Progenitor cell of endocrine pancreas (in vitro differentiated cells): ENCODE measurements around the gene LTBP3. TPM values are rescaled to one million over a fixed set of nuclear protein-coding genes. Genes with fewer than 3 reads are reported as not detected.
"Not testable (repeated sequence)": the region's sequence is repeated elsewhere in the genome, so short reads cannot be mapped to it uniquely, and the experiment has no call there.

ENCODE experiments used
- DNase-seq: peaks from one replicate; pipeline ENCODE4 v3.0.0; 2021; ENCODE audit warnings: low spot score; ENCODE audit not compliant: unreplicated experiment
- H3K27ac Mint-ChIP-seq: 2 replicates; pipeline ENCODE4 v1.8.0; 2021; ENCODE audit warnings: mild to moderate bottlenecking, moderate library complexity, mixed read lengths
- H3K27me3 Mint-ChIP-seq: 2 replicates; pipeline ENCODE4 v1.8.0; 2021; ENCODE audit warnings: mixed read lengths
- H3K36me3 Mint-ChIP-seq: 2 replicates; pipeline ENCODE4 v1.8.0; 2022; ENCODE audit warnings: mixed read lengths; ENCODE audit not compliant: insufficient read depth
- H3K4me1 Mint-ChIP-seq: 2 replicates; pipeline ENCODE4 v1.8.0; 2021; ENCODE audit warnings: low read depth, mixed read lengths
- H3K4me3 Mint-ChIP-seq: 2 replicates; pipeline ENCODE4 v1.8.0; 2021; ENCODE audit warnings: low read depth, mild to moderate bottlenecking, moderate library complexity, mixed read lengths
- H3K9me3 Mint-ChIP-seq: 2 replicates; pipeline ENCODE4 v1.8.0; 2021; ENCODE audit warnings: low read depth, mixed read lengths
- total RNA-seq: library from RNA; stranded (reverse); gene quantifications from 2 replicates; pipeline ENCODE4 v1.2.1, GENCODE V29; 2021
- TF ChIP-seq, protein P1 (sequence below): fragments of 200-600 bp; sonication (generic); IDR thresholded peaks from one replicate; pipeline ENCODE4 v1.5.0; 2021; ENCODE audit warnings: antibody characterized with exemption, mild to moderate bottlenecking; ENCODE audit not compliant: unreplicated experiment

The LTBP3 gene
- total RNA-seq, 1 donor from 2014 or later, result 55.3 TPM

DNA sequence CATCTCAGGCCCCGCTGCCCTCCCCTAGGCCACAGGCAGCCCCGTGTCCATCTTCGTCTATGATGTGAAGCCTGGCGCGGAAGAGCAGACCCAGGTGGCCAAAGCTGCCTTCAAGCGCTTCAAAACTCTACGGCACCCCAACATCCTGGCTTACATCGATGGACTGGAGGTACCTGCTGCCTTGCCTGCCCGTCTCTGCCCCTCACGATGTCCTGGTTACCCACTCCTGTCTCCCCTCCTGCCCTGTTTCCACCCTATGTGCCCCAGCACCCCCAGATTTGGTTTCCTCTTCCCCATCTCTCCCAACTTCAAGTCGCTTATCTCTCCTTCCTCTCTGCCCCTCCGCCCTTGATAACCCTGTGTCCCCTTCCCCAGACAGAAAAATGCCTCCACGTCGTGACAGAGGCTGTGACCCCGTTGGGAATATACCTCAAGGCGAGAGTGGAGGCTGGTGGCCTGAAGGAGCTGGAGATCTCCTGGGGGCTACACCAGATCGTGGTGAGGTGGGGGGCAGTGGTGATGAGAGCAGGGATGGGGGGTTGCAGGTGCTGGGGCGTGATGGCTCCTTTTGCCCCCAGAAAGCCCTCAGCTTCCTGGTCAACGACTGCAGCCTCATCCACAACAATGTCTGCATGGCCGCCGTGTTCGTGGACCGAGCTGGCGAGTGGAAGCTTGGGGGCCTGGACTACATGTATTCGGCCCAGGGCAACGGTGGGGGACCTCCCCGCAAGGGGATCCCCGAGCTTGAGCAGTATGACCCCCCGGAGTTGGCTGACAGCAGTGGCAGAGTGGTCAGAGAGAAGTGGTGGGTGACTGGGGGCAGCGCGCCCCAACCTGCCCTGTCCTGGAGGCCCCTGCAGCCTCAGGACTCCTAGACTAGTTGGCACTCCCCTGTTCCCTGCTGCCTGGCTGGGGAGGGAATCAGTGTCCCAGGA is 32.3 kb downstream of the LTBP3 start:
- Mint-ChIP-seq H3K4me3 (peak overlapping the region; percentile 74), H3K36me3 (peaks cover 11% of the 10 kb centered on the region), H3K27me3 (peaks cover 13% of the 10 kb centered on the region), H3K27ac (peak overlapping the region; percentile 81), H3K4me1 (peaks cover 27% of the 10 kb centered on the region), H3K9me3 (no peaks in the 10 kb centered on the region)
- DNase-seq, result no peak
- TF ChIP-seq, protein P1, sequence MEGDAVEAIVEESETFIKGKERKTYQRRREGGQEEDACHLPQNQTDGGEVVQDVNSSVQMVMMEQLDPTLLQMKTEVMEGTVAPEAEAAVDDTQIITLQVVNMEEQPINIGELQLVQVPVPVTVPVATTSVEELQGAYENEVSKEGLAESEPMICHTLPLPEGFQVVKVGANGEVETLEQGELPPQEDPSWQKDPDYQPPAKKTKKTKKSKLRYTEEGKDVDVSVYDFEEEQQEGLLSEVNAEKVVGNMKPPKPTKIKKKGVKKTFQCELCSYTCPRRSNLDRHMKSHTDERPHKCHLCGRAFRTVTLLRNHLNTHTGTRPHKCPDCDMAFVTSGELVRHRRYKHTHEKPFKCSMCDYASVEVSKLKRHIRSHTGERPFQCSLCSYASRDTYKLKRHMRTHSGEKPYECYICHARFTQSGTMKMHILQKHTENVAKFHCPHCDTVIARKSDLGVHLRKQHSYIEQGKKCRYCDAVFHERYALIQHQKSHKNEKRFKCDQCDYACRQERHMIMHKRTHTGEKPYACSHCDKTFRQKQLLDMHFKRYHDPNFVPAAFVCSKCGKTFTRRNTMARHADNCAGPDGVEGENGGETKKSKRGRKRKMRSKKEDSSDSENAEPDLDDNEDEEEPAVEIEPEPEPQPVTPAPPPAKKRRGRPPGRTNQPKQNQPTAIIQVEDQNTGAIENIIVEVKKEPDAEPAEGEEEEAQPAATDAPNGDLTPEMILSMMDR, result no peak

DNA sequence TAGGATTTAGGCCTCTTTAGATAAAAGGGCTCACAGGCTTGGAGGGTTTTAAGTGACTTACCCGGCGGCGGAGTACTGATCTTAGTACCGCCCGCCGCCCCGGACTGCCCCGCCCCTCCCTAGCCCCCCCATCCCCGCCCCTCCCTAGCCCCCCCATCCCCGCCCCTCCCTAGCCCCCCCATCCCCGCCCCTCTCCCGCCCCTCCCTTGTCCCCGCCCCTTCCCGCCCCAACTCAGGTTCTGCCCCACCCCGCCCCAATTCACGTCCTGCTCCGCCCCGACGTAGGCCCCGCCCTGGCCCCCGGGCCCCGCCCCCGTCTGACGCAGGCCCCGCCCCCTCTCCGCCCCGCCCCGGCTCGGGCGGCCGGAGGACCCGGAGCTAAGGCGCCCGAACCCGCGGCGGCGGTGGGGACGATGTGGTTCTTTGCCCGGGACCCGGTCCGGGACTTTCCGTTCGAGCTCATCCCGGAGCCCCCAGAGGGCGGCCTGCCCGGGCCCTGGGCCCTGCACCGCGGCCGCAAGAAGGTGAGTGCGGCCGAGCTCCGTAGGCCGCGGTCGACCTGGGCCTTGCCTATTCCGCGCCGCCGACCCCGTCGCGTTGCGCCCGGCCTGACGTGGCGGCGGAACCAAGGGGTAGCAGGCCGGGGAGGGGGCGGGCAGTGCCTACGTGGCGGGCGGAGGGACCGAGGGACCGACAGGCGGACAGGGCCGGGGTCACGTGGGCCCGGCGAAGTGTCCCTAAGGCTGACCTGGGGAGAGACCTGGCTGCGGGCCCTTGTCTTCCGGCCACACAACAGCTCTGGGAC is 33.2 kb downstream of the LTBP3 start, which contains the start of gene SCYL1:
TSS of gene SCYL1 (plus strand) at position 343 of the 805 bp plus-strand sequence. CDS start at position 414, 71 bp downstream.
- Mint-ChIP-seq H3K36me3 (peaks cover 7% of the 10 kb centered on the region), H3K4me1 (peaks cover 27% of the 10 kb centered on the region), H3K9me3 (no peaks in the 10 kb centered on the region), H3K27ac (peak within 1 kb of the TSS; percentile 81), H3K4me3 (peak within 1 kb of the TSS; percentile 74), H3K27me3 (peaks cover 13% of the 10 kb centered on the region)
- DNase-seq, result peak; percentile 61
- TF ChIP-seq, protein P1, result no peak

DNA sequence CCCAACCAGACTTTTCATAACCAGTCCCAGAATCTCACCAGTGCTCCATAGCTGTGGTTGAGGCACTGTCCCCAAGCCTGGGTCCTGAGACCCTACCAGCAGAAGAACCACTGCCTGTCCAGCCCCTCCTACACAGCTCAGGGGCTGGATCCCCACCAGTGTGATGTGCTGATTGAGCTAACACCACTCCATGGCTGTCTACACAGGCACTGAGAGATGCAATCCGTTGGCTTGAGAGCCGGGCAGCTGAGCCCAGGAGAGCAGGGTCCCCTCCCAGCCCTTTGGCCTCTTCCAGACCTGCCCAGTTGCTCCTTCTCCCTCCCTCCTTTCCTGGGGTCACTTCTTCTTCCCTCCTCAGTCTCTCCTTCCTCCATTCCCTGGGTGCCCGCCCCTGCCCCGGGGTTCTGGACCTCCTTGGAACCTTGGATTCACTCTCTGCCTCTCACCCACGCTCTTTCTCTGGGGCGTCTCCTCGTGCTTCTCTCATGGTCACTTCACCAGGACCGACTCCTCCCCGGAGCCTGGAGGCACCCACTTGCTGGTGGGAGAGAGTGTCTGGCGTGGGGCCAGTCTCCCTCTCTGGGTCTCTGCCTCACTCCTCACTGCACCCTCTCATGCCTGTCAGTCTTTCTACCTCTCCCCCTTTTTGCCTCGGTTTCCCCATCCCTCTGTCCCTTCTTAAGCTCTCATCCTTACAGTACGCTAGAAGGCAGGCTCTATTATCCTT is 34.0 kb downstream of the LTBP3 start:
- no peak for DNase-seq
- Mint-ChIP-seq H3K36me3 (peaks cover 7% of the 10 kb centered on the region), H3K9me3 (no peaks in the 10 kb centered on the region), H3K27me3 (peaks cover 13% of the 10 kb centered on the region), H3K4me1 (peaks cover 27% of the 10 kb centered on the region), H3K4me3 (peak overlapping the region; percentile 61), H3K27ac (no peak overlapping the region)
- TF ChIP-seq, protein P1, result no peak

DNA sequence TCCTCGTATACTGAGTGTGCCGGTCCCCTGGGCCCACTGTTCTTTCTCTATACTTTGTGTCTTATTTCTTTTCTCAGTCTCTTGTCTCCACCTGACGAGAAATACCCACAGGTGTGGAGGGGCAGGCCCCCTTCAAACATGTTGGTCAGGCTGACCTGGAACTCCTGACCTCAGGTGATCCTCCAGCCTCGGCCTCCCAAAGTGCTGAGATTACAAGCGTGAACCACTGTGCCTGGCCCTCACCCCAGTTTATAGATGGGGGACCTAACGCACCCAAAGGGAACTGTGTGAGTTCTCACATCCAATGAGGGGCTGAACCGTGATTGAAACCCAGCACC is 34.6 kb downstream of the LTBP3 start:
- H3K27me3 Mint-ChIP-seq, result peaks cover 13% of the 10 kb centered on the region
- not testable (repeated sequence) for H3K9me3 Mint-ChIP-seq, DNase-seq, H3K27ac Mint-ChIP-seq, H3K36me3 Mint-ChIP-seq
- H3K4me3 Mint-ChIP-seq, result peak overlapping the region; percentile 43
- peaks cover 27% of the 10 kb centered on the region for H3K4me1 Mint-ChIP-seq

DNA sequence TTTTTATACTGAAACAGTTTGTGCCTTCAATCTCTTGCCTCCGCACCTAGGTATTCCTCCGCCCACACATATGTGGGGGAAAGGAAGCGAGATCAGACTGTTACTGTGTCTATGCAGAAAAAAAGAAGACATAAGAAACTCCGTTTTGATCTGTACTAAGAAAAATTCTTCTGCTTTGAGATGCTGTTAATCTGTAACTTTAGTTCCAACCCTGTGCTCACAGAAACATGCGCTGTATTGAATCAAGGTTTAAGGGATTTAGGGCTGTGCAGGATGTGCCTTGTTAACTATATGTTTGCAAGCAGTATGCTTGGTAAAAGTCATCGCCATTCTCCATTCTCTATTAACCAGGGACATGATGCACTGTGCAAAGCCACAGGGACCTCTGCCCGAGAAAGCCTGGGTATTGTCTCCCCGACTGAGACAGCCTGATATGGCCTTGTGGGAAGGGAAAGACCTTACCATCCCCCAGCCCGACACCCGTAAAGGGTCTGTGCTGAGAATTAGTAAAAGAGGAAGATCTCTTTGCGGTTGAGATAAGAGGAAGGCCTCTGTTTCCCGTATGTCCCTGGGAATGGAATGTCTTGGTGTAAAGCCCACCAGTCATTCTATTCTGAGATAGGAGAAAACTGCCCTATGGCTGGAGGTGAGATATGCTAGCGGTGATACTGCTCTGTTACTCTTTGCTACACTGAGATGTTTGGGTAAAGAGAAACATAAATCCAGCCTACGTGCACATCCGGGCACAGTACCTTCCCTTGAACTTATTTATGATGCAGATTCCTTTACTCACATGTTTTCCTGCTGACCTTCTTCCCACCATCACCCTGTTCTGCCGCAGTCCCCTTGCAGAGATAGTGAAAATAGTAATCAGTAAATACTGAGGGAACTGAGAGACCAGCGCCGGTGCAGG is 35.2 kb downstream of the LTBP3 start:
- H3K27ac Mint-ChIP-seq, DNase-seq, H3K9me3 Mint-ChIP-seq, H3K36me3 Mint-ChIP-seq: not testable (repeated sequence)
- H3K27me3 Mint-ChIP-seq, result peaks cover 13% of the 10 kb centered on the region
- peak overlapping the region; percentile 43 for H3K4me3 Mint-ChIP-seq
- peaks cover 27% of the 10 kb centered on the region for H3K4me1 Mint-ChIP-seq

DNA sequence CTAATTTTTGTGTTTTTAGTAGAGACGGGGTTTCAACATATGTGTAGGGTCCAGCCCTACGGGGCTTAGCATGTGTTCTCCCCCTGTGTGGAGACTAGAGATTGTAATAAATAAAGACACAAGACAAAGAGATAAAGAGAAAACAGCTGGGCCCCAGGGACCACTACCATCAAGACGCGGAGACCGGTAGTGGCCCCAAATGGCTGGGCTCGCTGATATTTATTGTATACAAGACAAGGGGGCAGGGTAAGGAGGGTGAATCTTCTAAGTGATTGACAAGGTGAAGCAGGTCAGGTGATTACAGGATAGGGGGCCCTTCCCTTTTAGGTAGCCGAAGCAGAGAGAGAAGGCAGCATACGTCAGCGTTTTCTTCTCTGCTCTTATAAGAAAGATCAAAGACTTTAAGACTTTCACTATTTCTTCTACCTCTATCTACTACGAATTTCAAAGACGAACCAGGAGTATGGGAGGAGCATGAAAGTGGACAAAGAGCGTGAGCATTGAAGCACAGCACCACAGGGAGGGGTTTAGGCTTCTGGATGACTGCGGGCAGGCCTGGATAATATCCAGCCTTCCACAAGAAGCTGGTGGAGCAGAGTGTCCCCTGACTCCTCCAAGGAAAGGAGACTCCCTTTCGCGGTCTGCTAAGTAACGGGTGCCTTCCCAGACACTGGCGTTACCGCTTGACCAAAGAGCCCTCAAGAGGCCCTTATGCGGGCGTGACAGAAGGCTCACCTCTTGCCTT is 36.2 kb downstream of the LTBP3 start:
- H3K4me3 Mint-ChIP-seq, H3K27ac Mint-ChIP-seq, H3K36me3 Mint-ChIP-seq, DNase-seq, H3K9me3 Mint-ChIP-seq: not testable (repeated sequence)
- Mint-ChIP-seq H3K4me1 (peaks cover 27% of the 10 kb centered on the region), H3K27me3 (peaks cover 13% of the 10 kb centered on the region)

DNA sequence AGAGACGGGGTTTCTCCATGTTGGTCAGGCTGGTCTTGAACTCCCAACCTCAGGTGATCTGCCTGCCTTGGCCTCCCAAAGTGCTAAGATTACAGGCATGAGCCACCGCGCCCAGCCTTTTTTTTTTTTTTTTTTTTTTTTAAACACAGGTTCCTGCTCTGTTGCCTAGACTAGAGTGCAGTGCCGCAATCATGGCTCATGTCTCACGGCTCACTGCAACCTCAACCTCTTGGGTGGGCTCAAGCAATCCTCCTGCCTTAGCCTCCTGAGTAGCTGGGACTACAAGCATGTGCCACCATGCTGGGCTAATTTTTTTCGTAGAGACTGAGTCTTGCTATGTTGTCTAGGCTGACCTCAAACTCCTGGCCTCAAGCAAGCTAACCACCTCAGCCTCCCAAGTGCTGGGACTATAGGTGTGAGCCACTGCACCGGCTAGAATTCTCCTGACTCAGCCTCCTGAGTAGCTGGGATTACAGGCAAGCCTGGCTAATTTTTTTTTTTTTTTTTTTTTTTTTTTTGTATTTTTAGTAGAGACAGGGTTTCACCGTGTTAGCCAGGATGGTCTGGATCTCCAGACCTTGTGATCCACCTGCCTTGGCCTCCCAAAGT is 39.1 kb downstream of the LTBP3 start:
- H3K4me3 Mint-ChIP-seq, H3K36me3 Mint-ChIP-seq, H3K27ac Mint-ChIP-seq, H3K9me3 Mint-ChIP-seq, DNase-seq, H3K27me3 Mint-ChIP-seq: not testable (repeated sequence)
- H3K4me1 Mint-ChIP-seq, result peaks cover 18% of the 10 kb centered on the region
